Stromal cell of bone marrow (primary cell): ENCODE data around the gene PCDHB7.
"Not testable (repeated sequence)": the region's sequence is repeated elsewhere in the genome, so short reads cannot be mapped to it uniquely, and the experiment has no call there.

ENCODE experiments used
- DNase-seq: peaks from one replicate; pipeline ENCODE4 v3.0.0-alpha.2; 2012; ENCODE audit warnings: low read depth

PCDHB7 gene

GRCh38 chr5:141224844-141225243 is 52.4 kb downstream of the PCDHB7 start:
- not testable (repeated sequence) for DNase-seq

- DNase-seq: not testable (repeated sequence)
These were observed 53.0 kb downstream of the PCDHB7 start for GRCh38 chr5:141225421-141225820.
